Measurements from ENCODE around the gene WDPCP. TPM values are rescaled to one million over a fixed set of nuclear protein-coding genes. Genes with fewer than 3 reads are reported as not detected.

WDPCP gene
- total and polyA plus RNA-seq, 2 donors from 2014 or later: 2.7 to 15.1 TPM

- no peaks in the 10 kb centered on the region for H3K9me3 ChIP-seq (ENCODE audit: control insufficient read depth in 2 of 3, insufficient read depth in 1 of 3, low read length in 3 of 3)
- H3K27me3 ChIP-seq (ENCODE audit: control insufficient read depth, insufficient read depth, low read length): no peaks in the 10 kb centered on the region
- no peak overlapping the region for H3K9ac ChIP-seq (ENCODE audit: low read length in 3 of 3)
- H3K4me1 ChIP-seq (ENCODE audit: control insufficient read depth in 2 of 3, insufficient read depth in 2 of 3, low read depth in 1 of 3, low read length in 3 of 3): no peaks in the 10 kb centered on the region
- DNase-seq (no peak), FAIRE-seq (no peak)
- H3K36me3 ChIP-seq (ENCODE audit: control insufficient read depth in 2 of 3, insufficient read depth in 3 of 3, low read length in 3 of 3): no peaks in the 10 kb centered on the region
- no peak overlapping the region for H3K27ac ChIP-seq (ENCODE audit: low read depth in 2 of 2, low read length in 2 of 2)
- TF ChIP-seq CTCF (IDR thresholded peaks at IDR 0.05; ENCODE audit: borderline replicate concordance, extremely low read depth, insufficient read depth): no peak
- no peak overlapping the region for H3K4me3 ChIP-seq (ENCODE audit: low read length in 3 of 3)
- intact Hi-C loops (cut with DNase I): no loop called here
These were observed 82.0 kb downstream of the WDPCP start for GRCh38 chr2:63506320-63506719.

GRCh38 chr2:63503818-63504217 lies 84.5 kb downstream of the WDPCP start:
- TF ChIP-seq CTCF (IDR thresholded peaks at IDR 0.05; ENCODE audit: borderline replicate concordance, extremely low read depth, insufficient read depth): no peak
- H3K36me3 ChIP-seq (ENCODE audit: control insufficient read depth in 2 of 3, insufficient read depth in 3 of 3, low read length in 3 of 3): no peaks in the 10 kb centered on the region
- H3K9ac ChIP-seq (ENCODE audit: low read length in 3 of 3): no peak overlapping the region
- H3K27me3 ChIP-seq (ENCODE audit: control insufficient read depth, insufficient read depth, low read length): no peaks in the 10 kb centered on the region
- intact Hi-C loops (cut with DNase I): no loop called here
- H3K27ac ChIP-seq (ENCODE audit: low read depth in 2 of 2, low read length in 2 of 2): no peak overlapping the region
- DNase-seq (no peak), FAIRE-seq (no peak)
- H3K4me3 ChIP-seq (ENCODE audit: low read length in 3 of 3): no peak overlapping the region
- H3K4me1 ChIP-seq (ENCODE audit: control insufficient read depth in 2 of 3, insufficient read depth in 2 of 3, low read depth in 1 of 3, low read length in 3 of 3): no peaks in the 10 kb centered on the region
- no peaks in the 10 kb centered on the region for H3K9me3 ChIP-seq (ENCODE audit: control insufficient read depth in 2 of 3, insufficient read depth in 1 of 3, low read length in 3 of 3)

GRCh38 chr2:63500398-63500797 lies 87.9 kb downstream of the WDPCP start:
- intact Hi-C loops (cut with DNase I): no loop called here

More at GRCh38 chr2:63500398-63500797, 87.9 kb downstream of the WDPCP start:
- Histone ChIP-seq H3K4me1 (ENCODE audit: control insufficient read depth in 2 of 3, insufficient read depth in 2 of 3, low read depth in 1 of 3, low read length in 3 of 3) (no peaks in the 10 kb centered on the region), H3K27me3 (ENCODE audit: control insufficient read depth, insufficient read depth, low read length) (no peaks in the 10 kb centered on the region), H3K27ac (ENCODE audit: low read depth in 2 of 2, low read length in 2 of 2) (no peak overlapping the region), H3K4me3 (ENCODE audit: low read length in 3 of 3) (no peak overlapping the region), H3K9ac (ENCODE audit: low read length in 3 of 3) (no peak overlapping the region), H3K36me3 (ENCODE audit: control insufficient read depth in 2 of 3, insufficient read depth in 3 of 3, low read length in 3 of 3) (no peaks in the 10 kb centered on the region), H3K9me3 (ENCODE audit: control insufficient read depth in 2 of 3, insufficient read depth in 1 of 3, low read length in 3 of 3) (no peaks in the 10 kb centered on the region)
- no peak for DNase-seq
- no peak for TF ChIP-seq CTCF (IDR thresholded peaks at IDR 0.05; ENCODE audit: borderline replicate concordance, extremely low read depth, insufficient read depth)
- no peak for FAIRE-seq
